Hepatocyte (in vitro differentiated cells): ENCODE data around the gene MAB21L3.

Source experiments
- EZH2 ChIP-seq: fragments of 200-600 bp; sonication (generic); IDR thresholded peaks from 2 replicates; pipeline ENCODE4 v1.6.1; 2016; ENCODE audit warnings: antibody characterized with exemption, mild to moderate bottlenecking, borderline replicate concordance
- EZH2phosphoT487 ChIP-seq: fragments of 200-600 bp; sonication (generic); IDR thresholded peaks from one replicate; pipeline ENCODE4 v1.6.1; 2018; ENCODE audit warnings: antibody characterized with exemption, mild to moderate bottlenecking, low read depth, moderate library complexity; ENCODE audit not compliant: unreplicated experiment, severe bottlenecking
- TF ChIP-seq, protein P1 (sequence below): fragments of 200-600 bp; sonication (generic); IDR thresholded peaks from 2 replicates; pipeline ENCODE4 v1.5.1; 2016; ENCODE audit warnings: antibody characterized with exemption, mild to moderate bottlenecking; ENCODE audit not compliant: poor library complexity

GRCh38 chr1:116089870-116090269 lies 21.3 kb upstream of the MAB21L3 start:
- TF ChIP-seq, protein P1, sequence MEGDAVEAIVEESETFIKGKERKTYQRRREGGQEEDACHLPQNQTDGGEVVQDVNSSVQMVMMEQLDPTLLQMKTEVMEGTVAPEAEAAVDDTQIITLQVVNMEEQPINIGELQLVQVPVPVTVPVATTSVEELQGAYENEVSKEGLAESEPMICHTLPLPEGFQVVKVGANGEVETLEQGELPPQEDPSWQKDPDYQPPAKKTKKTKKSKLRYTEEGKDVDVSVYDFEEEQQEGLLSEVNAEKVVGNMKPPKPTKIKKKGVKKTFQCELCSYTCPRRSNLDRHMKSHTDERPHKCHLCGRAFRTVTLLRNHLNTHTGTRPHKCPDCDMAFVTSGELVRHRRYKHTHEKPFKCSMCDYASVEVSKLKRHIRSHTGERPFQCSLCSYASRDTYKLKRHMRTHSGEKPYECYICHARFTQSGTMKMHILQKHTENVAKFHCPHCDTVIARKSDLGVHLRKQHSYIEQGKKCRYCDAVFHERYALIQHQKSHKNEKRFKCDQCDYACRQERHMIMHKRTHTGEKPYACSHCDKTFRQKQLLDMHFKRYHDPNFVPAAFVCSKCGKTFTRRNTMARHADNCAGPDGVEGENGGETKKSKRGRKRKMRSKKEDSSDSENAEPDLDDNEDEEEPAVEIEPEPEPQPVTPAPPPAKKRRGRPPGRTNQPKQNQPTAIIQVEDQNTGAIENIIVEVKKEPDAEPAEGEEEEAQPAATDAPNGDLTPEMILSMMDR, result no peak
- TF ChIP-seq EZH2 (no peak), EZH2phosphoT487 (no peak)
